H9 (cell line): ENCODE measurements around the gene ZBTB20. TPM values are rescaled to one million over a fixed set of nuclear protein-coding genes. Genes with fewer than 3 reads are reported as not detected.

Source experiments
- DNase-seq: peaks from one replicate; pipeline ENCODE4 v3.0.0-alpha.2; 2017
- H2AFZ ChIP-seq: one replicate; pipeline ENCODE4 v1.6.1; 2013; ENCODE audit warnings: mild to moderate bottlenecking, low read length, control low read depth, moderate library complexity
- H2AK5ac ChIP-seq: 2 replicates; pipeline ENCODE4 v1.6.1; 2013; ENCODE audit warnings: low read length, control low read depth, mixed read lengths; ENCODE audit not compliant: insufficient read length
- H2BK120ac ChIP-seq: one replicate; pipeline ENCODE4 v1.6.1; 2013; ENCODE audit warnings: low read depth, mild to moderate bottlenecking, low read length, control low read depth, inconsistent platforms; ENCODE audit not compliant: poor library complexity, severe bottlenecking
- H2BK12ac ChIP-seq: 2 replicates; pipeline ENCODE4 v1.6.1; 2013; ENCODE audit warnings: low read length, control low read depth, mixed read lengths, low read depth; ENCODE audit not compliant: insufficient read length
- H2BK15ac ChIP-seq: 2 replicates; pipeline ENCODE4 v1.6.1; 2013; ENCODE audit warnings: low read depth, low read length, control low read depth
- H2BK20ac ChIP-seq: one replicate; pipeline ENCODE4 v1.6.1; 2013; ENCODE audit warnings: low read depth, mild to moderate bottlenecking, low read length, control low read depth, inconsistent platforms; ENCODE audit not compliant: poor library complexity, severe bottlenecking
- H2BK5ac ChIP-seq: 2 replicates; pipeline ENCODE4 v1.6.1; 2013; ENCODE audit warnings: low read length, control low read depth, mixed read lengths; ENCODE audit not compliant: insufficient read length
- H3K14ac ChIP-seq: 2 replicates; pipeline ENCODE4 v1.6.1; 2013; ENCODE audit warnings: low read length, control low read depth; ENCODE audit not compliant: insufficient read depth
- H3K18ac ChIP-seq: 2 replicates; pipeline ENCODE4 v1.6.1; 2013; ENCODE audit warnings: low read depth, mild to moderate bottlenecking, mixed read lengths, low read length, control low read depth; ENCODE audit not compliant: insufficient read length
- H3K23ac ChIP-seq: 2 replicates; pipeline ENCODE4 v1.6.1; 2013; ENCODE audit warnings: low read length, control low read depth, mixed read lengths, low read depth; ENCODE audit not compliant: insufficient read length
- H3K23me2 ChIP-seq: 2 replicates; pipeline ENCODE4 v1.6.1; 2013; ENCODE audit warnings: low read depth, mild to moderate bottlenecking, mixed read lengths, low read length, control low read depth; ENCODE audit not compliant: insufficient read length, poor library complexity, severe bottlenecking
- H3K27ac ChIP-seq: 2 replicates; pipeline ENCODE4 v1.5.1; 2013; ENCODE audit warnings: low read length, control low read depth, mixed read lengths, low read depth; ENCODE audit not compliant: insufficient read length
- H3K27me3 ChIP-seq: 2 replicates; pipeline ENCODE4 v1.6.1; 2013; ENCODE audit warnings: low read length, control low read depth, inconsistent platforms; ENCODE audit not compliant: insufficient read depth
- H3K4ac ChIP-seq: 2 replicates; pipeline ENCODE4 v1.6.1; 2013; ENCODE audit warnings: low read depth, mild to moderate bottlenecking, control low read depth, inconsistent platforms, low read length, moderate library complexity
- H3K4me1 ChIP-seq: 2 replicates; pipeline ENCODE4 v1.6.1; 2013; ENCODE audit warnings: low read length, control low read depth, inconsistent platforms; ENCODE audit not compliant: insufficient read depth
- H3K4me2 ChIP-seq: 2 replicates; pipeline ENCODE4 v1.6.1; 2013; ENCODE audit warnings: low read length, control low read depth, mixed read lengths; ENCODE audit not compliant: insufficient read length, insufficient read depth
- H3K56ac ChIP-seq: 2 replicates; pipeline ENCODE4 v1.6.1; 2013; ENCODE audit warnings: low read depth, mild to moderate bottlenecking, mixed read lengths, low read length, control low read depth; ENCODE audit not compliant: insufficient read length
- H3K79me1 ChIP-seq: 2 replicates; pipeline ENCODE4 v1.6.1; 2013; ENCODE audit warnings: low read depth, mild to moderate bottlenecking, moderate library complexity, low read length, control low read depth, inconsistent platforms; ENCODE audit not compliant: insufficient read depth, poor library complexity, severe bottlenecking
- H3K79me2 ChIP-seq: 2 replicates; pipeline ENCODE4 v1.6.1; 2013; ENCODE audit warnings: low read length, control low read depth, inconsistent platforms; ENCODE audit not compliant: insufficient read depth
- H3K9ac ChIP-seq: 2 replicates; pipeline ENCODE4 v1.6.1; 2013; ENCODE audit warnings: low read length, control low read depth, mixed read lengths; ENCODE audit not compliant: insufficient read length; ENCODE audit errors: extremely low read depth
- H3K9me3 ChIP-seq: one replicate; pipeline ENCODE4 v1.6.1; 2013; ENCODE audit warnings: low read depth, low read length, inconsistent platforms; ENCODE audit not compliant: control insufficient read depth
- H3T11ph ChIP-seq: one replicate; pipeline ENCODE4 v1.6.1; 2013; ENCODE audit warnings: mild to moderate bottlenecking, low read length, control low read depth, inconsistent platforms
- H4K20me1 ChIP-seq: one replicate; pipeline ENCODE4 v1.6.1; 2013; ENCODE audit not compliant: control insufficient read depth, insufficient read length, insufficient read depth
- H4K5ac ChIP-seq: 2 replicates; pipeline ENCODE4 v1.6.1; 2013; ENCODE audit warnings: low read depth, mild to moderate bottlenecking, mixed read lengths, low read length, control low read depth; ENCODE audit not compliant: insufficient read length
- H4K8ac ChIP-seq: replicated peaks from 2 replicates; pipeline ENCODE4 v1.6.1; 2013; ENCODE audit warnings: low read length, control low read depth, mixed read lengths, low read depth; ENCODE audit not compliant: insufficient read length
- H4K91ac ChIP-seq: 2 replicates; pipeline ENCODE4 v1.6.1; 2013; ENCODE audit warnings: low read depth, mild to moderate bottlenecking, moderate library complexity, mixed read lengths, low read length, control low read depth; ENCODE audit not compliant: insufficient read length
- H3K27ac Mint-ChIP-seq, 3 experiments: 2 replicates in 2 of 3; 3 replicates in 1 of 3; pipeline ENCODE4 v1.8.0; 2020 to 2021; ENCODE audit warnings: mixed read lengths in 3 of 3, mild to moderate bottlenecking in 1 of 3, moderate library complexity in 1 of 3
- H3K27me3 Mint-ChIP-seq: 2 replicates; pipeline ENCODE4 v1.8.0; 2021; ENCODE audit warnings: low read depth, mild to moderate bottlenecking, moderate library complexity, mixed read lengths
- H3K36me3 Mint-ChIP-seq, 3 experiments: 2 replicates in 2 of 3; 3 replicates in 1 of 3; pipeline ENCODE4 v1.8.0; 2020 to 2021; ENCODE audit warnings: low read depth in 3 of 3, mixed read lengths in 3 of 3; ENCODE audit not compliant: insufficient read depth in 1 of 3
- H3K4me1 Mint-ChIP-seq, 2 experiments: 2 replicates each; pipeline ENCODE4 v1.8.0; 2020; ENCODE audit warnings: mixed read lengths in 2 of 2
- H3K4me3 Mint-ChIP-seq, 2 experiments: 2 replicates in 1 of 2; 3 replicates in 1 of 2; pipeline ENCODE4 v1.8.0; 2020 to 2021; ENCODE audit warnings: mild to moderate bottlenecking in 2 of 2, mixed read lengths in 2 of 2, moderate library complexity in 1 of 2
- H3K9me3 Mint-ChIP-seq, 2 experiments: 2 replicates in 1 of 2; 3 replicates in 1 of 2; pipeline ENCODE4 v1.8.0; 2020; ENCODE audit warnings: mild to moderate bottlenecking in 2 of 2, mixed read lengths in 2 of 2, moderate library complexity in 1 of 2
- CTCF ChIP-seq: fragments of 200-600 bp; sonication (generic); conservative IDR thresholded peaks from 3 replicates; pipeline ENCODE4 v1.8.0; 2021; ENCODE audit warnings: antibody characterized with exemption, mild to moderate bottlenecking
- WGBS: extraction: QIAGEN DNeasy Blood & Tissue Kit; methylation state at CpG from one replicate; pipeline ENCODE4 v1.1.7; 2013; ENCODE audit warnings: missing lambda C conversion rate, low lambda C conversion rate, mixed read lengths; ENCODE audit not compliant: insufficient read length; ENCODE audit errors: extremely low coverage; 5-methylcytosine and 5-hydroxymethylcytosine counted together
- total RNA-seq: library from RNA; stranded (reverse); gene quantifications from 2 replicates; pipeline ENCODE4 v1.2.1, GENCODE V29; 2021

Gene ZBTB20
- total RNA-seq, 1 experiment from 2014 or later: 0.70 TPM

GRCh38 chr3:114887806-114888205, 259.3 kb downstream of the ZBTB20 start:
- Histone ChIP-seq H3K27ac (no peak overlapping the region), H3K9ac (no peak overlapping the region), H2AFZ (no peak overlapping the region), H3K4me1 (no peaks in the 10 kb centered on the region), H2BK15ac (no peak overlapping the region), H3K79me1 (no peaks in the 10 kb centered on the region), H4K20me1 (no peaks in the 10 kb centered on the region), H2BK20ac (no peak overlapping the region), H4K5ac (no peak overlapping the region), H2BK120ac (no peak overlapping the region), H2BK12ac (no peak overlapping the region), H3K14ac (no peak overlapping the region), H3K18ac (no peak overlapping the region), H2BK5ac (no peak overlapping the region), H3K27me3 (no peaks in the 10 kb centered on the region), H4K91ac (no peak overlapping the region), H3K23me2 (no peaks in the 10 kb centered on the region), H3K79me2 (no peaks in the 10 kb centered on the region), H3K9me3 (no peaks in the 10 kb centered on the region), H3K4me2 (no peak overlapping the region), H3K23ac (no peak overlapping the region), H3T11ph (no peak overlapping the region), H2AK5ac (no peak overlapping the region), H4K8ac (no peak overlapping the region), H3K56ac (no peak overlapping the region), H3K4ac (no peak overlapping the region)
- Mint-ChIP-seq H3K9me3 (no peaks in the 10 kb centered on the region), H3K36me3 (no peaks in the 10 kb centered on the region), H3K4me3 (no peak overlapping the region), H3K4me1 (peaks cover 4% of the 10 kb centered on the region in 2 experiments; a peak in 3 of 4 replicates), H3K27ac (no peak overlapping the region), H3K27me3 (no peaks in the 10 kb centered on the region; the same call in 1 of the 2 replicates)
- DNase-seq: no peak
- no CpG with 5 or more reads among the region's 3 CpGs for WGBS
- no peak for TF ChIP-seq CTCF
